Sigmoid colon (tissue), 4 donors: ENCODE results near the gene SPTBN5.

Source experiments
- EP300 ChIP-seq, 4 donors: sonication (generic); formaldehyde crosslinking; IDR thresholded peaks; one replicate each; pipeline ENCODE4 v1.6.1; 2017; ENCODE audit warnings: antibody characterized with exemption in 4 of 4
- POLR2A ChIP-seq, 2 donors: fragments of 450-650 bp; IDR thresholded peaks; one replicate each; pipeline ENCODE4 v1.6.1; 2016; ENCODE audit warnings: antibody characterized with exemption in 2 of 2, mild to moderate bottlenecking in 2 of 2, moderate library complexity in 2 of 2
- POLR2AphosphoS5 ChIP-seq, 4 donors: sonication (generic); formaldehyde crosslinking; IDR thresholded peaks; one replicate each; pipeline ENCODE4 v1.6.1; 2017; ENCODE audit warnings: antibody characterized with exemption in 4 of 4
- TF ChIP-seq, protein P1 (sequence below), 4 experiments: fragments of 450-650 bp in 3 of 4; fragments of 200-600 bp in 1 of 4; IDR thresholded peaks; one replicate each; pipeline ENCODE4 v1.5.1; 2016 to 2019; ENCODE audit warnings: antibody characterized with exemption in 4 of 4, mild to moderate bottlenecking in 3 of 4, moderate library complexity in 2 of 4

DNA sequence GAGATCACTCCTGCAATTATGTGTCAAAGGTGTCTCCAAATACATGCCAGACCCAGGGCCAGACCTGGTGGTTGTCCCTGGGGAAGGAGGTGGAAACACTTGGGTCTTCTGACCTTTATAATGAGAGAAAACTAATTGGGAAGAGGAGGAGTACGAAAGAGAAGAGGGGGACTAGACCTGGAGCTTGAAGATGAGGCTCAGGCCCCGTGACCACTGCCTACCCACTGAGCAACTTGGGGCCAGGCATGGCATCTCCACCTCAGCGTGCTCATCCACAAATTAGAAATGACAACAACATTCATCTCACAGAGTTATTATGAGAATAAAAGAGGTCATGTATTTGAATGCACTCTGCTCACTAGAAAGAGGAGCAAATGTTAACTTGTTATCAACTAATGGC is 19.4 kb upstream of the SPTBN5 start:
- no peak for TF ChIP-seq EP300 (IDR thresholded peaks at IDR 0.05)
- TF ChIP-seq, protein P1, sequence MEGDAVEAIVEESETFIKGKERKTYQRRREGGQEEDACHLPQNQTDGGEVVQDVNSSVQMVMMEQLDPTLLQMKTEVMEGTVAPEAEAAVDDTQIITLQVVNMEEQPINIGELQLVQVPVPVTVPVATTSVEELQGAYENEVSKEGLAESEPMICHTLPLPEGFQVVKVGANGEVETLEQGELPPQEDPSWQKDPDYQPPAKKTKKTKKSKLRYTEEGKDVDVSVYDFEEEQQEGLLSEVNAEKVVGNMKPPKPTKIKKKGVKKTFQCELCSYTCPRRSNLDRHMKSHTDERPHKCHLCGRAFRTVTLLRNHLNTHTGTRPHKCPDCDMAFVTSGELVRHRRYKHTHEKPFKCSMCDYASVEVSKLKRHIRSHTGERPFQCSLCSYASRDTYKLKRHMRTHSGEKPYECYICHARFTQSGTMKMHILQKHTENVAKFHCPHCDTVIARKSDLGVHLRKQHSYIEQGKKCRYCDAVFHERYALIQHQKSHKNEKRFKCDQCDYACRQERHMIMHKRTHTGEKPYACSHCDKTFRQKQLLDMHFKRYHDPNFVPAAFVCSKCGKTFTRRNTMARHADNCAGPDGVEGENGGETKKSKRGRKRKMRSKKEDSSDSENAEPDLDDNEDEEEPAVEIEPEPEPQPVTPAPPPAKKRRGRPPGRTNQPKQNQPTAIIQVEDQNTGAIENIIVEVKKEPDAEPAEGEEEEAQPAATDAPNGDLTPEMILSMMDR (IDR thresholded peaks at IDR 0.05): no peak
- TF ChIP-seq POLR2AphosphoS5 (IDR thresholded peaks at IDR 0.05): no peak
- TF ChIP-seq POLR2A (IDR thresholded peaks at IDR 0.05): no peak
